Astrocyte (in vitro differentiated cells and primary cell): ENCODE data around the gene MCTP1. TPM values are rescaled to one million over a fixed set of nuclear protein-coding genes. Genes with fewer than 3 reads are reported as not detected.
"Not testable (repeated sequence)": the region's sequence is repeated elsewhere in the genome, so short reads cannot be mapped to it uniquely, and the experiment has no call there.

Source experiments
- DNase-seq: peaks from one replicate; pipeline ENCODE4 v3.0.0-alpha.2; 2010; ENCODE audit warnings: low read depth
- FAIRE-seq: peaks from 2 replicates; lab custom pipeline; 2011; peaks lifted over from hg19 to GRCh38; lab: Jason Lieb, UNC
- H2AFZ ChIP-seq: 2 replicates; pipeline ENCODE4 v1.6.0; 2012; ENCODE audit warnings: low read depth, low read length, inconsistent platforms
- H3K27ac ChIP-seq: 2 replicates; pipeline ENCODE4 v1.5.1; 2011; ENCODE audit warnings: low read depth, low read length, inconsistent platforms
- H3K27me3 ChIP-seq: 2 replicates; pipeline ENCODE4 v1.6.0; 2011; ENCODE audit warnings: low read length, inconsistent platforms; ENCODE audit not compliant: insufficient read depth
- H3K36me3 ChIP-seq: 2 replicates; pipeline ENCODE4 v1.5.1; 2011; ENCODE audit warnings: low read length, inconsistent platforms; ENCODE audit not compliant: insufficient read depth
- H3K4me1 ChIP-seq: 2 replicates; pipeline ENCODE4 v1.5.1; 2011; ENCODE audit warnings: low read length, inconsistent platforms; ENCODE audit not compliant: insufficient read depth
- H3K4me2 ChIP-seq: 2 replicates; pipeline ENCODE4 v1.6.0; 2012; ENCODE audit warnings: low read length, inconsistent platforms
- H3K4me3 ChIP-seq: 2 replicates; pipeline ENCODE4 v1.5.1; 2011; ENCODE audit warnings: low read depth, mild to moderate bottlenecking, low read length, inconsistent platforms; ENCODE audit not compliant: insufficient read depth
- H3K79me2 ChIP-seq: 2 replicates; pipeline ENCODE4 v1.6.0; 2012; ENCODE audit warnings: mild to moderate bottlenecking, low read length, inconsistent platforms; ENCODE audit not compliant: insufficient read depth
- H3K9ac ChIP-seq: 2 replicates; pipeline ENCODE4 v1.6.0; 2012; ENCODE audit warnings: mild to moderate bottlenecking, low read length, inconsistent platforms
- H3K9me3 ChIP-seq: 2 replicates; pipeline ENCODE4 v1.5.1; 2012; ENCODE audit warnings: low read depth, mild to moderate bottlenecking, low read length, inconsistent platforms; ENCODE audit not compliant: insufficient read depth
- H4K20me1 ChIP-seq: 2 replicates; pipeline ENCODE4 v1.6.0; 2012; ENCODE audit warnings: low read length, inconsistent platforms; ENCODE audit not compliant: insufficient read depth
- H3K27ac Mint-ChIP-seq: one replicate; pipeline ENCODE4 v1.8.0; 2021; ENCODE audit warnings: mild to moderate bottlenecking, mixed read lengths; ENCODE audit not compliant: unreplicated experiment
- H3K27me3 Mint-ChIP-seq: one replicate; pipeline ENCODE4 v1.8.0; 2021; ENCODE audit warnings: low read depth, mixed read lengths; ENCODE audit not compliant: unreplicated experiment
- H3K36me3 Mint-ChIP-seq: one replicate; pipeline ENCODE4 v1.8.0; 2021; ENCODE audit warnings: low read depth, mixed read lengths; ENCODE audit not compliant: unreplicated experiment
- H3K4me1 Mint-ChIP-seq: one replicate; pipeline ENCODE4 v1.8.0; 2021; ENCODE audit warnings: low read depth, mixed read lengths; ENCODE audit not compliant: unreplicated experiment
- H3K4me3 Mint-ChIP-seq: one replicate; pipeline ENCODE4 v1.8.0; 2021; ENCODE audit warnings: mild to moderate bottlenecking, moderate library complexity, mixed read lengths; ENCODE audit not compliant: unreplicated experiment
- H3K9me3 Mint-ChIP-seq: one replicate; pipeline ENCODE4 v1.8.0; 2021; ENCODE audit warnings: mild to moderate bottlenecking, mixed read lengths; ENCODE audit not compliant: unreplicated experiment
- CTCF ChIP-seq: IDR thresholded peaks from 2 replicates; pipeline ENCODE4 v1.5.1; 2011; ENCODE audit warnings: low read depth, mild to moderate bottlenecking, inconsistent platforms, low read length, moderate library complexity; ENCODE audit not compliant: insufficient read depth
- EZH2 ChIP-seq: IDR thresholded peaks from 2 replicates; pipeline ENCODE4 v1.6.1; 2012; ENCODE audit warnings: mild to moderate bottlenecking, low read length, inconsistent platforms; ENCODE audit not compliant: insufficient read depth
- total RNA-seq: library from RNA; stranded (reverse); gene quantifications from 2 replicates; pipeline ENCODE4 v1.2.1, GENCODE V29; 2021

Gene MCTP1
- total RNA-seq, 1 donor from 2014 or later = 40.6 TPM

- Histone ChIP-seq H3K27me3 (no peaks in the 10 kb centered on the region), H3K79me2 (no peaks in the 10 kb centered on the region), H3K9ac (no peak overlapping the region), H3K27ac (no peak overlapping the region), H3K4me2 (no peak overlapping the region), H2AFZ (no peak overlapping the region), H3K4me1 (no peaks in the 10 kb centered on the region), H4K20me1 (no peaks in the 10 kb centered on the region), H3K9me3 (no peaks in the 10 kb centered on the region), H3K4me3 (no peak overlapping the region), H3K36me3 (no peaks in the 10 kb centered on the region)
- H3K4me3 Mint-ChIP-seq = no peak overlapping the region
- no peaks in the 10 kb centered on the region for H3K36me3 Mint-ChIP-seq
- peaks cover 7% of the 10 kb centered on the region for H3K4me1 Mint-ChIP-seq
- no peaks in the 10 kb centered on the region for H3K27me3 Mint-ChIP-seq
- FAIRE-seq = no peak
- no peaks in the 10 kb centered on the region for H3K9me3 Mint-ChIP-seq
- TF ChIP-seq CTCF (no peak), EZH2 (no peak)
- peak overlapping the region; percentile 41 for H3K27ac Mint-ChIP-seq
- no peak for DNase-seq
Measured at GRCh38 chr5:94849324-94849723, 435.6 kb downstream of the MCTP1 start.

GRCh38 chr5:94847726-94848125 lies 437.2 kb downstream of the MCTP1 start:
- Histone ChIP-seq H3K9me3 (no peaks in the 10 kb centered on the region), H2AFZ (no peak overlapping the region), H3K27ac (no peak overlapping the region), H3K4me1 (no peaks in the 10 kb centered on the region), H3K79me2 (no peaks in the 10 kb centered on the region), H3K36me3 (no peaks in the 10 kb centered on the region), H3K4me2 (no peak overlapping the region), H4K20me1 (no peaks in the 10 kb centered on the region), H3K9ac (no peak overlapping the region), H3K27me3 (no peaks in the 10 kb centered on the region), H3K4me3 (no peak overlapping the region)
- Mint-ChIP-seq H3K27ac (no peak overlapping the region), H3K4me3 (no peak overlapping the region), H3K9me3 (no peaks in the 10 kb centered on the region), H3K36me3 (no peaks in the 10 kb centered on the region), H3K4me1 (peaks cover 5% of the 10 kb centered on the region), H3K27me3 (no peaks in the 10 kb centered on the region)
- DNase-seq = no peak
- no peak for TF ChIP-seq EZH2
- no peak for TF ChIP-seq CTCF
- no peak for FAIRE-seq

GRCh38 chr5:94847019-94847418 lies 437.9 kb downstream of the MCTP1 start:
- Histone ChIP-seq H3K9ac (no peak overlapping the region), H2AFZ (no peak overlapping the region), H3K79me2 (no peaks in the 10 kb centered on the region), H3K4me1 (no peaks in the 10 kb centered on the region), H3K4me3 (no peak overlapping the region), H3K27ac (no peak overlapping the region), H3K27me3 (no peaks in the 10 kb centered on the region), H3K36me3 (no peaks in the 10 kb centered on the region), H3K9me3 (no peaks in the 10 kb centered on the region), H4K20me1 (no peaks in the 10 kb centered on the region), H3K4me2 (no peak overlapping the region)
- no peak for TF ChIP-seq EZH2
- no peak for TF ChIP-seq CTCF
- no peaks in the 10 kb centered on the region for H3K36me3 Mint-ChIP-seq
- FAIRE-seq = no peak
- H3K4me1 Mint-ChIP-seq = peaks cover 5% of the 10 kb centered on the region
- no peak overlapping the region for H3K4me3 Mint-ChIP-seq
- no peak for DNase-seq
- H3K27ac Mint-ChIP-seq = no peak overlapping the region
- no peaks in the 10 kb centered on the region for H3K27me3 Mint-ChIP-seq
- H3K9me3 Mint-ChIP-seq = no peaks in the 10 kb centered on the region

- H3K27ac ChIP-seq, H3K9me3 ChIP-seq, H3K9me3 Mint-ChIP-seq, H3K4me3 ChIP-seq, FAIRE-seq, H3K4me1 ChIP-seq, H3K4me3 Mint-ChIP-seq, H2AFZ ChIP-seq, H3K27me3 Mint-ChIP-seq, H4K20me1 ChIP-seq, H3K4me2 ChIP-seq, H3K79me2 ChIP-seq, H3K36me3 ChIP-seq, H3K27me3 ChIP-seq, H3K27ac Mint-ChIP-seq, H3K36me3 Mint-ChIP-seq, H3K9ac ChIP-seq, DNase-seq, H3K4me1 Mint-ChIP-seq: not testable (repeated sequence)
Measured at GRCh38 chr5:94845696-94846095, 439.2 kb downstream of the MCTP1 start.
